ENCODE data around the gene PON2. TPM values are rescaled to one million over a fixed set of nuclear protein-coding genes. Genes with fewer than 3 reads are reported as not detected.

The PON2 gene
- total and polyA plus RNA-seq, 2 of the 13 experiments (the other 11 are each of a cell fraction or from before 2014, with no cell fraction given) = 202 to 217 TPM

DNA sequence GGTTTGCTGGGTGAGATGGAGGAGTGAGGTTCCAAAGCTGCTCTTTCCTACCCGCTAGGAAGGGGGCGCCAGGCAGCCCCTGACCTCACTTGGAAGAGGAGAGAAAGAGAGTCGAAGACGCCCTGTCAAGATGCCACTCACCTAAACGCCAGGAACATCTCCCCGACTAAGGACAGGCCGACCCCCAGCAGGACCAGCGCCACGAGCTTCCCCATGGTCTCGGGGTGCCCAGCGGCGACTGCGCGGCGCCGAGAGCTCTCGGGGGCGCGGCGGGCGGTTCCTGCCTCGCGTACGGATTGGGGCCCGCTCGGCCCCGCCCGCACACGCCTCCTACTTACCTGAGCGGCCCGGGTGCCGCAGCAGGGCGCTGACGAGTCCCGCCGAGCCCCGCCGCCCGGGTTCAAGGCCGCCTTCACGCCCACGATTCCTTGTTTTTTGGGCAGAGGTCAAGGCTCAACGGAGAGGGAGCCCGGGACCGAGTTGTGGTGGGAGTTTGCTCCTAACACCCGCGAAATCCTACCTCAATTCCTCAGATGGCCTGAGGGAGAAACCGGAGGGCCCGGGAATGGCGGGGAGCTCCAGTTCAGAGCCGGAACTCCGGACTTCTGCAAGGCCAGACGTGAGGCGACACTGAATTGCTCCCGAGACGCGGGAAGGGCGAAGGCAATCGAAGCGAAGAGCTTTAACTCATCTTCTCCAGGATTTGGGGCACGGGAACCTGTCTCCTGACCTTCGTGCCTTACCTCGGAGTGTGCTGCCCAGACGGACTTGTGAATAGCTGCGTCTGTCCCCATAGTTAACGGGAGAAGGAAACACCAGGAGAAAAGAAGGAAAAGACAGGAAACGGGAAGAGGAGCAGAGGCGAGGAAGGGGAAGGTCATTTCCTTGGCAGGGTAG, 38.4 kb downstream of the PON2 start, which contains the start of gene PON3 (continued):
- TF ChIP-seq, protein P1, sequence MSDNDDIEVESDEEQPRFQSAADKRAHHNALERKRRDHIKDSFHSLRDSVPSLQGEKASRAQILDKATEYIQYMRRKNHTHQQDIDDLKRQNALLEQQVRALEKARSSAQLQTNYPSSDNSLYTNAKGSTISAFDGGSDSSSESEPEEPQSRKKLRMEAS (IDR thresholded peaks at IDR 0.05) = peak; percentile 73
- TF ChIP-seq, protein P2, sequence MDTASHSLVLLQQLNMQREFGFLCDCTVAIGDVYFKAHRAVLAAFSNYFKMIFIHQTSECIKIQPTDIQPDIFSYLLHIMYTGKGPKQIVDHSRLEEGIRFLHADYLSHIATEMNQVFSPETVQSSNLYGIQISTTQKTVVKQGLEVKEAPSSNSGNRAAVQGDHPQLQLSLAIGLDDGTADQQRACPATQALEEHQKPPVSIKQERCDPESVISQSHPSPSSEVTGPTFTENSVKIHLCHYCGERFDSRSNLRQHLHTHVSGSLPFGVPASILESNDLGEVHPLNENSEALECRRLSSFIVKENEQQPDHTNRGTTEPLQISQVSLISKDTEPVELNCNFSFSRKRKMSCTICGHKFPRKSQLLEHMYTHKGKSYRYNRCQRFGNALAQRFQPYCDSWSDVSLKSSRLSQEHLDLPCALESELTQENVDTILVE (CRISPR knock-in tag; IDR thresholded peaks at IDR 0.05) = no peak
- TF ChIP-seq MLLT10 (CRISPR knock-in tag; IDR thresholded peaks at IDR 0.05) (no peak), ZNF737 (CRISPR knock-in tag; IDR thresholded peaks at IDR 0.05; ENCODE audit: borderline replicate concordance) (no peak), FOSL2 (CRISPR knock-in tag; IDR thresholded peaks at IDR 0.05) (peak; percentile 38), RAD21 (CRISPR knock-in tag; IDR thresholded peaks at IDR 0.05) (peak; percentile 59), NFRKB (IDR thresholded peaks at IDR 0.05) (no peak), ATF6 (CRISPR knock-in tag; conservative IDR thresholded peaks at IDR 0.05) (no peak), RXRB (CRISPR knock-in tag; IDR thresholded peaks at IDR 0.05; ENCODE audit: borderline replicate concordance) (no peak; the same call in none of the 2 replicates), ZNF597 (CRISPR knock-in tag; IDR thresholded peaks at IDR 0.05) (no peak), ZFYVE20 (CRISPR knock-in tag; IDR thresholded peaks at IDR 0.05; ENCODE audit: borderline replicate concordance, low read depth) (no peak), ZNF550 (CRISPR knock-in tag; IDR thresholded peaks at IDR 0.05; ENCODE audit: borderline replicate concordance) (no peak), EP300 (IDR thresholded peaks at IDR 0.05; ENCODE audit: low read depth in 2 of 2, low read length in 2 of 2) (no peak; a peak in 1 of 4 replicates), EP300 (CRISPR knock-in tag; IDR thresholded peaks at IDR 0.05; ENCODE audit: borderline replicate concordance) (no peak)
- TF ChIP-seq, protein P3, sequence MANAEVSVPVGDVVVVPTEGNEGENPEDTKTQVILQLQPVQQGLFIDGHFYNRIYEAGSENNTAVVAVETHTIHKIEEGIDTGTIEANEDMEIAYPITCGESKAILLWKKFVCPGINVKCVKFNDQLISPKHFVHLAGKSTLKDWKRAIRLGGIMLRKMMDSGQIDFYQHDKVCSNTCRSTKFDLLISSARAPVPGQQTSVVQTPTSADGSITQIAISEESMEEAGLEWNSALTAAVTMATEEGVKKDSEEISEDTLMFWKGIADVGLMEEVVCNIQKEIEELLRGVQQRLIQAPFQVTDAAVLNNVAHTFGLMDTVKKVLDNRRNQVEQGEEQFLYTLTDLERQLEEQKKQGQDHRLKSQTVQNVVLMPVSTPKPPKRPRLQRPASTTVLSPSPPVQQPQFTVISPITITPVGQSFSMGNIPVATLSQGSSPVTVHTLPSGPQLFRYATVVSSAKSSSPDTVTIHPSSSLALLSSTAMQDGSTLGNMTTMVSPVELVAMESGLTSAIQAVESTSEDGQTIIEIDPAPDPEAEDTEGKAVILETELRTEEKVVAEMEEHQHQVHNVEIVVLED (CRISPR knock-in tag; IDR thresholded peaks at IDR 0.05; ENCODE audit: borderline replicate concordance) = peak; percentile 69; the same call in 1 of the 2 replicates
- TF ChIP-seq, protein P4, sequence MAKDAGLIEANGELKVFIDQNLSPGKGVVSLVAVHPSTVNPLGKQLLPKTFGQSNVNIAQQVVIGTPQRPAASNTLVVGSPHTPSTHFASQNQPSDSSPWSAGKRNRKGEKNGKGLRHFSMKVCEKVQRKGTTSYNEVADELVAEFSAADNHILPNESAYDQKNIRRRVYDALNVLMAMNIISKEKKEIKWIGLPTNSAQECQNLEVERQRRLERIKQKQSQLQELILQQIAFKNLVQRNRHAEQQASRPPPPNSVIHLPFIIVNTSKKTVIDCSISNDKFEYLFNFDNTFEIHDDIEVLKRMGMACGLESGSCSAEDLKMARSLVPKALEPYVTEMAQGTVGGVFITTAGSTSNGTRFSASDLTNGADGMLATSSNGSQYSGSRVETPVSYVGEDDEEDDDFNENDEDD (CRISPR knock-in tag; IDR thresholded peaks at IDR 0.05; ENCODE audit: borderline replicate concordance) = 0 out of 2 replicates have a peak, but pooled peaks have one; percentile 26
- TF ChIP-seq, protein P5, sequence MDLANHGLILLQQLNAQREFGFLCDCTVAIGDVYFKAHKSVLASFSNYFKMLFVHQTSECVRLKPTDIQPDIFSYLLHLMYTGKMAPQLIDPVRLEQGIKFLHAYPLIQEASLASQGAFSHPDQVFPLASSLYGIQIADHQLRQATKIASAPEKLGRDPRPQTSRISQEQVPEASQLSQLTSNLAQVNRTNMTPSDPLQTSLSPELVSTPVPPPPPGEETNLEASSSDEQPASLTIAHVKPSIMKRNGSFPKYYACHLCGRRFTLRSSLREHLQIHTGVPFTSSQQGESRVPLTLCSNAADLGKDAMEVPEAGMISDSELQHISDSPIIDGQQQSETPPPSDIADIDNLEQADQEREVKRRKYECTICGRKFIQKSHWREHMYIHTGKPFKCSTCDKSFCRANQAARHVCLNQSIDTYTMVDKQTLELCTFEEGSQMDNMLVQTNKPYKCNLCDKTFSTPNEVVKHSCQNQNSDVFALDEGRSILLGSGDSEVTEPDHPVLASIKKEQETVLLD (CRISPR knock-in tag; IDR thresholded peaks at IDR 0.05; ENCODE audit: low read depth) = no peak

Data from HepG2 (cell line).